Activated T-cell treated with anti-CD3 and anti-CD28 coated beads for 4 hours (primary cell): ENCODE measurements around the gene PSPC1.
"Not testable (repeated sequence)": the region's sequence is repeated elsewhere in the genome, so short reads cannot be mapped to it uniquely, and the experiment has no call there.

ENCODE experiments used
- DNase-seq: peaks from one replicate; pipeline ENCODE4 v3.0.0-alpha.2; 2020

The PSPC1 gene

GRCh38 chr13:19763618-19764017, 19.1 kb downstream of the PSPC1 start:
- DNase-seq, result no peak

GRCh38 chr13:19759669-19760068, 23.1 kb downstream of the PSPC1 start:
- no peak for DNase-seq

- DNase-seq, result no peak
These were observed 40.1 kb downstream of the PSPC1 start for GRCh38 chr13:19742643-19743042.

DNA sequence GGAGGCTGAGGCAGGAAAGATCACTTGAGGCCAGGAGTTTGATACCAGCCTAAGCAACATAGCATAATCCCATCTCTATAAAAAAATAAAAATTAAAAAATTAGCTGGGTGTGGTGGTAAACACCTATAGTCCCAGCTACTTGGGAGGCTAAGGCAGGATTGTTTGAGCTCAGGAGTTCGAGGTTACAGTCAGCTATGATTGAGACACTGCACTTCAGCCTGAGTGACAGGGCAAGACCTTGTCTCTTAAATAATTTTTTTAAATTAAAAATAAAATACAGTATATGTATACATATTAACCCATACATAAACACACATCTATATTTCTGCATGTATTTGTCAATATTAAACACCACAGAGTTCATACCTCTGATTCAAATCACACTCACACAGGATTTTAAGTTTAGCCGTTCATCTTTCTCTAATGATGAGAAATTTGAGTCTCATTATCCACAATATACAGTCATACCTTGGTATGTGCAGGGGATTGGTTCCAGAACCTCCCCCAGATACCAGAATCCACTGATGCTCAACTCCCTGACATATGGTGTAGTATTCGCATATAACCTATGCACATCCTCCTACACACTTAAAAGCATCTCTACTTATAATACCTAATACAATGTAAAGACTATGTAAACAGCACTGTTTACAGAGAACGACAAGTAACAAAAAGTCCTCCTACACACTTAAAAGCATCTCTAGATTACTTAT, 44.7 kb downstream of the PSPC1 start:
- no peak for DNase-seq

- DNase-seq, result no peak
These were observed 56.1 kb downstream of the PSPC1 start for GRCh38 chr13:19726611-19727010.

DNA sequence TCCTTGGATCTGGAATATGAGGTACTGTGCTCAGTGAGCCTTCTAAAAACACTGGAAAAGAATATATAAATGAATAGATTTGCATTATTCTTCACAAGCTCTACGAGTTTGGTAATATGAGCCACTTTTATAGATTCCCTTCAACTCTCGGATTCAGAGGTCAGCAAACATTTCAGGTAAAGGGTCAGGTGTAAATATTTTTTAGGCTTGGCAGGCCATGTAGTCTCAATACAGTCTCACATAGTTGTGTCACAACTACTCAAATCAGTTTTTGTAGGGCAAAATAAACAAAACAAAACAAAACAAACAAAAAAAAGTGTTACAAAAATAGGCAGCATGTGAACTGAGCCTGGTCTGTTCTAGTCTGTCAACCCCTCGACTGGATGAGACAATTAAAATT, 57.4 kb downstream of the PSPC1 start:
- no peak for DNase-seq

GRCh38 chr13:19720039-19720438, 62.7 kb downstream of the PSPC1 start:
- DNase-seq, result no peak

GRCh38 chr13:19713186-19713965, 69.4 kb downstream of the PSPC1 start:
- DNase-seq, result no peak

GRCh38 chr13:19709782-19710181, 73.0 kb downstream of the PSPC1 start:
- not testable (repeated sequence) for DNase-seq

- DNase-seq, result not testable (repeated sequence)
These were observed 73.7 kb downstream of the PSPC1 start for GRCh38 chr13:19709039-19709438.

DNA sequence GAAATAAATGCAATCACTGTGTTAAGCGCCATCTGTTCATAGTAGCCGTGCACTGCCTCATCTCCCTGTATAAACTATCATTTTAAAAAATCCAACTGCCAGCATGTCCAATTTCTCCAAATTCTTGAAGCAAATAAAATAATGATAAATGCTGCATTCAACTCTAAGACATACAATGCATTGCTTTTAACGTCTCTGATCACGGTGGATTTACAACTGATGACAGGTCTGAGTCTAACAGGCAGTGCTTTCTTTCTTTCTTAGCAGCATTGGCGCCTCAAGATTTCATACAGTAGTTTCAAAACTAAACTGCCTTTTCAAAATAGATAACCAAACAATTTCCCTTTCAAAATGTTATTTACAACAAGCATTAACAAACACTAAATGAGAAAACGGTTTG, 78.5 kb downstream of the PSPC1 start:
- DNase-seq, result not testable (repeated sequence)

- not testable (repeated sequence) for DNase-seq
These were observed 81.1 kb downstream of the PSPC1 start for GRCh38 chr13:19701619-19702018.

GRCh38 chr13:19700963-19701362, 81.8 kb downstream of the PSPC1 start:
- DNase-seq, result not testable (repeated sequence)

DNA sequence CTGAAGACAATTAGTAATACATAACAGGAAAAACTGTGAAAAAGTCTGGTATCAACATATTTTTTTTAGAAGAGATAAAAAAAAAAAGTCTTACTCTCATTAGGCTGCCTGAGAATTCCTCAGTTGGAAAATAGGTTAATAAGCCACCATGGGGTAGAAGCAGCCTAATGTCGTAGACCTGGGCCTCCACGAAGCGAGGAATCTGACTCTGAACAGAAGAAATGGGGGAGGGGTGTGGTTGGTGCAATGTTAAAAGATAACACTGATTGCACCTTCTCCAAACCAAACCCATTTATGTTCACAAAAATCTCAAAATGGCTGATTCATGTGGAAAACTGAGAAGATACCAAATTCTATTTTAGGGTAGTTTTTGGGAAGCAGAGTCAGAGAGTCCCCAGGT, 86.9 kb downstream of the PSPC1 start:
- no peak for DNase-seq

- no peak for DNase-seq
These were observed 87.3 kb downstream of the PSPC1 start for GRCh38 chr13:19695428-19695827.

GRCh38 chr13:19691447-19691846, 91.3 kb downstream of the PSPC1 start:
- DNase-seq, result not testable (repeated sequence)

- no peak for DNase-seq
These were observed 97.3 kb downstream of the PSPC1 start for GRCh38 chr13:19685437-19685836.

DNA sequence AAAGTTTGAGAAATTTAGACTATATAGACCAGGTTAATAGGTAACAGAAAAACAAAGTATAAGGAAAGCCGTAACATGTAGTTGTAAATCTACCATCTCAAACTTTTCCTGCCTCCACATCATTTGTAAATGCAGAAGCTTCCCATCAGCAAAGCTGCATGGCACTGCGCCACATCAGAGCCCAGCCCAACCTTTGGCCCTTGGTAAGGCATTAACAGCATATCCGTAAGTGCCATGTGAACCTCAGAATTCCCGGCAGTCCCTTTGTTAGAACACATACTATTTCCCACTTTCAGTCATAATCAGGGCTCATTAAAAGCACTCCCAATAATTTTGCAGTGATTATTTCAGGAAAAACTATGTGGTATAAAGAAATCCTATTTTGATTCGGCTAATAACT, 97.7 kb downstream of the PSPC1 start:
- DNase-seq, result no peak

DNA sequence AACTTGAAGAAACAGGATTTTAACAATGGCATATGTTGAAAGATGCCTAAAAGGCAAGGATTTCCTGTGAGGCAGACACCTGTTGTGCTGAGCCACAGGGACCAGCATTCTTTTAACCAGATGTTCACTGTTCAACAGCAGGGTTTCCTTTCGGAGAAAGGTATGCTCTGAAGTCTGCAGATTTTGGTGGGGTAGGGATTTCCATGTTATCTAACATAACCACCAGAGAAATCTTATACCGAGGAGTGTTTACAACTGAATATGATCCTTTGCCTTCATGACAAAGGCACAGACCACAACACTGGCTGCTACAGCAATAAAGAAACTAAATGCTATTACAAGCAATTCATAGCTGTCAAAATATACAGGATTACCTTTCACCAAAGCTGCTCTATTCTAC, 101.2 kb downstream of the PSPC1 start:
- DNase-seq, result no peak

- no peak for DNase-seq
These were observed 102.0 kb downstream of the PSPC1 start for GRCh38 chr13:19680751-19681150.

DNA sequence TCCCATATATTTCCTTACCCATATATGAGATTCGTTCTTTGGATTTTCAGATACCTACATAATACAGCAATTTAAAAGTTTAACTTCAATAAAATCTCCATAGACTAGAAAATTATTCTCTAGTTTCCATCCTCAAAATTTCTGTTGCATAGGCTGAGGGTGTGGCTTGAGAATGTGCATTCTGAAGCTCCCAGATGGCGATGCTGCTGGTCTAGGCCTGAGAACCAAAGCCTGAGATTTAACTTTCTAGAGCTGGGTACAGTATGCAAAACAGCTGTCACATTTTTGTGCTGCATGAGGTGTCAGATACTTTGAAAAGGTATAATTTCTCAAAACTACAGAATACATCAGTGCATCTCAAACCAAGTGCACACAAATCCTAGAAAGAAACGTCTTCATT, 106.6 kb downstream of the PSPC1 start:
- DNase-seq, result no peak

DNA sequence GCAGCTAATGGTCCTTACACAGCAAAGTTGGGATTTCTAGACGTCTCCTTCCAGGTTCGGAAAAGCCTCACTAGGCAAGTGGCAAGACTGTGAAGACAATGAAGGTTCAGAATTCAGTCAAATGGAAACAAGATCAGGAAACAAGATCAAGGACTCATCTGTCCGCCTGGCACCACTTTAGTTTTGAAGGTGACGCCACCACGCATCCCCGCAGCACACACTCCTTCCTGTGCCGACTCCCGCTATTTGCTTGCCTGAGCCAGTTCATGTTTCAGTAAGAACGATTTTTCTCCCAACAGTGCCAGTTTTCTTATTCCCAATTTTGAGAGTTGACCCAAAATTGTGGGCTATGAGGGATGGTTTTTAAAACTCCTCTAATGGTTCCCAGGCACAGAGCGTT, 107.8 kb downstream of the PSPC1 start:
- no peak for DNase-seq

DNA sequence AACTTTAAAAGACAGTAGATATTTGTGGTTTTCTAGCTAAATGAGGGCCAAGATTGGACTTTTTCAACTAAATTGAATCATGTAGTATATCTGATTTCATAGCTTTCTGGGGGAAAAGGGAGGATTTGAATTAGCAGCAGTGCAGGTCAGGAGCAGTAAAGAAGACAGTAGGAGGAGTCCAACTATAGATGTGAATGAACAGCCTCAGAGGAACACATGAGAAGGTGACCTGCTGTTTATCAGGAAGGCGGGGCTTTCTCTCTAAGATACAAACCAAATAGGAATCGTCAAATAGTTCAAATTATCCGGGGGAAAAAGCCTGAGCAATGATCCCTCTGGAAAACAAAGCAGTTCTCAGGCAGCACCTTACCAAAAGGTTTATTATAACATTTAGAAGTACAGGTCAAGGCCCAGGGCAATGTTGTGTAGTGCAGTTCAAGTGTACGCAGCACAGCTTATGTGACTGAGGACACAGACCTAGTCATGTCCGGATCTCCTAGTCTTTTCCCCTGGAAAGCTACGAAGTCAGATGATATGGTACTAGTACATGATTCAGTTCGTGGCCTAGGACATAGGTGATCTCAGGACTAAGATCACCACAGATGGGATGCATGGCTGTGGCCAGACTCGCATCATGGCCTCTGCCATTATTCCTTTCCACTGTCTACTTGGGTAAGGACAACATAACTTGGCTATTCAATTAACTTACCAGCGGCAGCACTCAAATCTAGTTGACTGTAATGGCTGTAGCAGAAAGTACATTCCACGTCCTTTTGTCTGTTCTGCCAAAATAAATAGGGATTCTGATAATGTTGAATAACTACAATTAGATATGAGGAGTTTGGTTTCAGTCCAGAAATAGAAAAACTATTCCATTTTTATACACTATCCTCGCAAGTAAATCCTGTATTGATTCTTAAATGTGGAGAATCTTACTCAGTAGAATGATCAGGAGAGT, 109.0 kb downstream of the PSPC1 start:
- no peak for DNase-seq
